ENCODE results near the gene TMEM203. TPM values are rescaled to one million over a fixed set of nuclear protein-coding genes. Genes with fewer than 3 reads are reported as not detected.

Gene TMEM203
- total RNA-seq, 1 experiment from 2014 or later: 50.6 TPM

DNA sequence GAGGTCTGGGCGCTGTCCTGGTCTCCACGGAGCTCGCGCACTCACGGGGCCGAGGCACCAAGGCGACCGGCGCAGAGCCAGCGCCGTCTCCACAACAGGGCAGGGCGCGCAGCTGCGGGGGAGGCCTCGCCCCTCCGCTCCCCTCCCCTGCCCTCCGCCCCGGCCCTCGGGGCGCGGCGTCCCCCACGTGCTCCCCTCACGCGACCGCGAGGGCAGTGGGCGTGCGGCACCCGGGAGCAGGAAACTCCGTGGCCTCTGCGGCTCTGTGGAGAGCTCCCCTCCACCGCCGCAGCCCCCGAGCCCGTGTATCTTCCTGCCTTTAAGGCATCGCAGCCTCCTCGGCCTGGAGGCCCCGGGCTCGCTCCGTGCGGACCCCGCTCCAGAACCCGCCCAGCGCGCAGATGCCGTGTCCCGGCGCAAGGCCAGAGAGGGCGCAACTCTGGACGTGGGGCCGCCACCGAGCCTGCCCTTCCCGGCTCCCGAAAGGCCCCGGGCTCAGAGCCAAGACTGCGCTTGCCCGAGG, 34.9 kb upstream of the TMEM203 start (continued):
- TF ChIP-seq, protein P1, sequence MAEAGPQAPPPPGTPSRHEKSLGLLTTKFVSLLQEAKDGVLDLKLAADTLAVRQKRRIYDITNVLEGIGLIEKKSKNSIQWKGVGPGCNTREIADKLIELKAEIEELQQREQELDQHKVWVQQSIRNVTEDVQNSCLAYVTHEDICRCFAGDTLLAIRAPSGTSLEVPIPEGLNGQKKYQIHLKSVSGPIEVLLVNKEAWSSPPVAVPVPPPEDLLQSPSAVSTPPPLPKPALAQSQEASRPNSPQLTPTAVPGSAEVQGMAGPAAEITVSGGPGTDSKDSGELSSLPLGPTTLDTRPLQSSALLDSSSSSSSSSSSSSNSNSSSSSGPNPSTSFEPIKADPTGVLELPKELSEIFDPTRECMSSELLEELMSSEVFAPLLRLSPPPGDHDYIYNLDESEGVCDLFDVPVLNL (CRISPR knock-in tag; IDR thresholded peaks at IDR 0.05; ENCODE audit: borderline replicate concordance, low read depth): no peak
- TF ChIP-seq ATF1 (CRISPR knock-in tag; IDR thresholded peaks at IDR 0.05) (peak; percentile 76; the same call in 1 of the 2 replicates), ZNF671 (CRISPR knock-in tag; IDR thresholded peaks at IDR 0.05) (no peak), FOXJ3 (CRISPR knock-in tag; IDR thresholded peaks at IDR 0.05; ENCODE audit: borderline replicate concordance) (no peak), CREM (CRISPR knock-in tag; IDR thresholded peaks at IDR 0.05) (peak; percentile 78; the same call in 1 of the 2 replicates), RORB (CRISPR knock-in tag; IDR thresholded peaks at IDR 0.05) (no peak), ZNF423 (CRISPR knock-in tag; IDR thresholded peaks at IDR 0.05) (no peak), NR3C1 (CRISPR knock-in tag; conservative IDR thresholded peaks at IDR 0.05; ENCODE audit: low read depth) (no peak), TCF7 (CRISPR knock-in tag; IDR thresholded peaks at IDR 0.05; ENCODE audit: low read depth) (no peak), NR2C2 (CRISPR knock-in tag; IDR thresholded peaks at IDR 0.05) (no peak), MXD4 (CRISPR knock-in tag; IDR thresholded peaks at IDR 0.05; ENCODE audit: borderline replicate concordance) (no peak), TEAD1 (CRISPR knock-in tag; IDR thresholded peaks at IDR 0.05) (peak; percentile 79; the same call in 1 of the 2 replicates), HMGA2 (CRISPR knock-in tag; IDR thresholded peaks at IDR 0.05) (no peak), ZNF416 (CRISPR knock-in tag; IDR thresholded peaks at IDR 0.05) (no peak), GABPB1 (CRISPR knock-in tag; IDR thresholded peaks at IDR 0.05) (no peak), CREB1 (CRISPR knock-in tag; IDR thresholded peaks at IDR 0.05) (no peak)
- TF ChIP-seq, protein P2, sequence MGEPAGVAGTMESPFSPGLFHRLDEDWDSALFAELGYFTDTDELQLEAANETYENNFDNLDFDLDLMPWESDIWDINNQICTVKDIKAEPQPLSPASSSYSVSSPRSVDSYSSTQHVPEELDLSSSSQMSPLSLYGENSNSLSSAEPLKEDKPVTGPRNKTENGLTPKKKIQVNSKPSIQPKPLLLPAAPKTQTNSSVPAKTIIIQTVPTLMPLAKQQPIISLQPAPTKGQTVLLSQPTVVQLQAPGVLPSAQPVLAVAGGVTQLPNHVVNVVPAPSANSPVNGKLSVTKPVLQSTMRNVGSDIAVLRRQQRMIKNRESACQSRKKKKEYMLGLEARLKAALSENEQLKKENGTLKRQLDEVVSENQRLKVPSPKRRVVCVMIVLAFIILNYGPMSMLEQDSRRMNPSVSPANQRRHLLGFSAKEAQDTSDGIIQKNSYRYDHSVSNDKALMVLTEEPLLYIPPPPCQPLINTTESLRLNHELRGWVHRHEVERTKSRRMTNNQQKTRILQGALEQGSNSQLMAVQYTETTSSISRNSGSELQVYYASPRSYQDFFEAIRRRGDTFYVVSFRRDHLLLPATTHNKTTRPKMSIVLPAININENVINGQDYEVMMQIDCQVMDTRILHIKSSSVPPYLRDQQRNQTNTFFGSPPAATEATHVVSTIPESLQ (CRISPR knock-in tag; IDR thresholded peaks at IDR 0.05): no peak
- TF ChIP-seq, protein P3, sequence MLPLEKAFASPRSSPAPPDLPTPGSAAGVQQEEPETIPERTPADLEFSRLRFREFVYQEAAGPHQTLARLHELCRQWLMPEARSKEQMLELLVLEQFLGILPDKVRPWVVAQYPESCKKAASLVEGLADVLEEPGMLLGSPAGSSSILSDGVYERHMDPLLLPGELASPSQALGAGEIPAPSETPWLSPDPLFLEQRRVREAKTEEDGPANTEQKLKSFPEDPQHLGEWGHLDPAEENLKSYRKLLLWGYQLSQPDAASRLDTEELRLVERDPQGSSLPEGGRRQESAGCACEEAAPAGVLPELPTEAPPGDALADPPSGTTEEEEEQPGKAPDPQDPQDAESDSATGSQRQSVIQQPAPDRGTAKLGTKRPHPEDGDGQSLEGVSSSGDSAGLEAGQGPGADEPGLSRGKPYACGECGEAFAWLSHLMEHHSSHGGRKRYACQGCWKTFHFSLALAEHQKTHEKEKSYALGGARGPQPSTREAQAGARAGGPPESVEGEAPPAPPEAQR (CRISPR knock-in tag; IDR thresholded peaks at IDR 0.05): no peak
- TF ChIP-seq, protein P4, sequence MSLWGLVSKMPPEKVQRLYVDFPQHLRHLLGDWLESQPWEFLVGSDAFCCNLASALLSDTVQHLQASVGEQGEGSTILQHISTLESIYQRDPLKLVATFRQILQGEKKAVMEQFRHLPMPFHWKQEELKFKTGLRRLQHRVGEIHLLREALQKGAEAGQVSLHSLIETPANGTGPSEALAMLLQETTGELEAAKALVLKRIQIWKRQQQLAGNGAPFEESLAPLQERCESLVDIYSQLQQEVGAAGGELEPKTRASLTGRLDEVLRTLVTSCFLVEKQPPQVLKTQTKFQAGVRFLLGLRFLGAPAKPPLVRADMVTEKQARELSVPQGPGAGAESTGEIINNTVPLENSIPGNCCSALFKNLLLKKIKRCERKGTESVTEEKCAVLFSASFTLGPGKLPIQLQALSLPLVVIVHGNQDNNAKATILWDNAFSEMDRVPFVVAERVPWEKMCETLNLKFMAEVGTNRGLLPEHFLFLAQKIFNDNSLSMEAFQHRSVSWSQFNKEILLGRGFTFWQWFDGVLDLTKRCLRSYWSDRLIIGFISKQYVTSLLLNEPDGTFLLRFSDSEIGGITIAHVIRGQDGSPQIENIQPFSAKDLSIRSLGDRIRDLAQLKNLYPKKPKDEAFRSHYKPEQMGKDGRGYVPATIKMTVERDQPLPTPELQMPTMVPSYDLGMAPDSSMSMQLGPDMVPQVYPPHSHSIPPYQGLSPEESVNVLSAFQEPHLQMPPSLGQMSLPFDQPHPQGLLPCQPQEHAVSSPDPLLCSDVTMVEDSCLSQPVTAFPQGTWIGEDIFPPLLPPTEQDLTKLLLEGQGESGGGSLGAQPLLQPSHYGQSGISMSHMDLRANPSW (CRISPR knock-in tag; conservative IDR thresholded peaks at IDR 0.05; ENCODE audit: low read depth): no peak
- TF ChIP-seq, protein P5, sequence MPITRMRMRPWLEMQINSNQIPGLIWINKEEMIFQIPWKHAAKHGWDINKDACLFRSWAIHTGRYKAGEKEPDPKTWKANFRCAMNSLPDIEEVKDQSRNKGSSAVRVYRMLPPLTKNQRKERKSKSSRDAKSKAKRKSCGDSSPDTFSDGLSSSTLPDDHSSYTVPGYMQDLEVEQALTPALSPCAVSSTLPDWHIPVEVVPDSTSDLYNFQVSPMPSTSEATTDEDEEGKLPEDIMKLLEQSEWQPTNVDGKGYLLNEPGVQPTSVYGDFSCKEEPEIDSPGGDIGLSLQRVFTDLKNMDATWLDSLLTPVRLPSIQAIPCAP (CRISPR knock-in tag; IDR thresholded peaks at IDR 0.05): 0 out of 2 replicates have a peak, but pooled peaks have one; percentile 52
- TF ChIP-seq, protein P6, sequence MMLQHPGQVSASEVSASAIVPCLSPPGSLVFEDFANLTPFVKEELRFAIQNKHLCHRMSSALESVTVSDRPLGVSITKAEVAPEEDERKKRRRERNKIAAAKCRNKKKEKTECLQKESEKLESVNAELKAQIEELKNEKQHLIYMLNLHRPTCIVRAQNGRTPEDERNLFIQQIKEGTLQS (CRISPR knock-in tag; conservative IDR thresholded peaks at IDR 0.05): no peak
- TF ChIP-seq, protein P7, sequence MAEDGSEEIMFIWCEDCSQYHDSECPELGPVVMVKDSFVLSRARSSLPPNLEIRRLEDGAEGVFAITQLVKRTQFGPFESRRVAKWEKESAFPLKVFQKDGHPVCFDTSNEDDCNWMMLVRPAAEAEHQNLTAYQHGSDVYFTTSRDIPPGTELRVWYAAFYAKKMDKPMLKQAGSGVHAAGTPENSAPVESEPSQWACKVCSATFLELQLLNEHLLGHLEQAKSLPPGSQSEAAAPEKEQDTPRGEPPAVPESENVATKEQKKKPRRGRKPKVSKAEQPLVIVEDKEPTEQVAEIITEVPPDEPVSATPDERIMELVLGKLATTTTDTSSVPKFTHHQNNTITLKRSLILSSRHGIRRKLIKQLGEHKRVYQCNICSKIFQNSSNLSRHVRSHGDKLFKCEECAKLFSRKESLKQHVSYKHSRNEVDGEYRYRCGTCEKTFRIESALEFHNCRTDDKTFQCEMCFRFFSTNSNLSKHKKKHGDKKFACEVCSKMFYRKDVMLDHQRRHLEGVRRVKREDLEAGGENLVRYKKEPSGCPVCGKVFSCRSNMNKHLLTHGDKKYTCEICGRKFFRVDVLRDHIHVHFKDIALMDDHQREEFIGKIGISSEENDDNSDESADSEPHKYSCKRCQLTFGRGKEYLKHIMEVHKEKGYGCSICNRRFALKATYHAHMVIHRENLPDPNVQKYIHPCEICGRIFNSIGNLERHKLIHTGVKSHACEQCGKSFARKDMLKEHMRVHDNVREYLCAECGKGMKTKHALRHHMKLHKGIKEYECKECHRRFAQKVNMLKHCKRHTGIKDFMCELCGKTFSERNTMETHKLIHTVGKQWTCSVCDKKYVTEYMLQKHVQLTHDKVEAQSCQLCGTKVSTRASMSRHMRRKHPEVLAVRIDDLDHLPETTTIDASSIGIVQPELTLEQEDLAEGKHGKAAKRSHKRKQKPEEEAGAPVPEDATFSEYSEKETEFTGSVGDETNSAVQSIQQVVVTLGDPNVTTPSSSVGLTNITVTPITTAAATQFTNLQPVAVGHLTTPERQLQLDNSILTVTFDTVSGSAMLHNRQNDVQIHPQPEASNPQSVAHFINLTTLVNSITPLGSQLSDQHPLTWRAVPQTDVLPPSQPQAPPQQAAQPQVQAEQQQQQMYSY (CRISPR knock-in tag; IDR thresholded peaks at IDR 0.05): no peak
- TF ChIP-seq, protein P8, sequence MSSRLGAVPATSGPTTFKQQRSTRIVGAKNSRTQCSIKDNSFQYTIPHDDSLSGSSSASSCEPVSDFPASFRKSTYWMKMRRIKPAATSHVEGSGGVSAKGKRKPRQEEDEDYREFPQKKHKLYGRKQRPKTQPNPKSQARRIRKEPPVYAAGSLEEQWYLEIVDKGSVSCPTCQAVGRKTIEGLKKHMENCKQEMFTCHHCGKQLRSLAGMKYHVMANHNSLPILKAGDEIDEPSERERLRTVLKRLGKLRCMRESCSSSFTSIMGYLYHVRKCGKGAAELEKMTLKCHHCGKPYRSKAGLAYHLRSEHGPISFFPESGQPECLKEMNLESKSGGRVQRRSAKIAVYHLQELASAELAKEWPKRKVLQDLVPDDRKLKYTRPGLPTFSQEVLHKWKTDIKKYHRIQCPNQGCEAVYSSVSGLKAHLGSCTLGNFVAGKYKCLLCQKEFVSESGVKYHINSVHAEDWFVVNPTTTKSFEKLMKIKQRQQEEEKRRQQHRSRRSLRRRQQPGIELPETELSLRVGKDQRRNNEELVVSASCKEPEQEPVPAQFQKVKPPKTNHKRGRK (CRISPR knock-in tag; IDR thresholded peaks at IDR 0.05; ENCODE audit: borderline replicate concordance): no peak
- TF ChIP-seq, protein P9, sequence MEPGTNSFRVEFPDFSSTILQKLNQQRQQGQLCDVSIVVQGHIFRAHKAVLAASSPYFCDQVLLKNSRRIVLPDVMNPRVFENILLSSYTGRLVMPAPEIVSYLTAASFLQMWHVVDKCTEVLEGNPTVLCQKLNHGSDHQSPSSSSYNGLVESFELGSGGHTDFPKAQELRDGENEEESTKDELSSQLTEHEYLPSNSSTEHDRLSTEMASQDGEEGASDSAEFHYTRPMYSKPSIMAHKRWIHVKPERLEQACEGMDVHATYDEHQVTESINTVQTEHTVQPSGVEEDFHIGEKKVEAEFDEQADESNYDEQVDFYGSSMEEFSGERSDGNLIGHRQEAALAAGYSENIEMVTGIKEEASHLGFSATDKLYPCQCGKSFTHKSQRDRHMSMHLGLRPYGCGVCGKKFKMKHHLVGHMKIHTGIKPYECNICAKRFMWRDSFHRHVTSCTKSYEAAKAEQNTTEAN (CRISPR knock-in tag; IDR thresholded peaks at IDR 0.05): peak; percentile 80; the same call in 1 of the 2 replicates

All from WTC11 (cell line).